ENCODE results near the gene CCDC141.

- TF ChIP-seq, protein P1, sequence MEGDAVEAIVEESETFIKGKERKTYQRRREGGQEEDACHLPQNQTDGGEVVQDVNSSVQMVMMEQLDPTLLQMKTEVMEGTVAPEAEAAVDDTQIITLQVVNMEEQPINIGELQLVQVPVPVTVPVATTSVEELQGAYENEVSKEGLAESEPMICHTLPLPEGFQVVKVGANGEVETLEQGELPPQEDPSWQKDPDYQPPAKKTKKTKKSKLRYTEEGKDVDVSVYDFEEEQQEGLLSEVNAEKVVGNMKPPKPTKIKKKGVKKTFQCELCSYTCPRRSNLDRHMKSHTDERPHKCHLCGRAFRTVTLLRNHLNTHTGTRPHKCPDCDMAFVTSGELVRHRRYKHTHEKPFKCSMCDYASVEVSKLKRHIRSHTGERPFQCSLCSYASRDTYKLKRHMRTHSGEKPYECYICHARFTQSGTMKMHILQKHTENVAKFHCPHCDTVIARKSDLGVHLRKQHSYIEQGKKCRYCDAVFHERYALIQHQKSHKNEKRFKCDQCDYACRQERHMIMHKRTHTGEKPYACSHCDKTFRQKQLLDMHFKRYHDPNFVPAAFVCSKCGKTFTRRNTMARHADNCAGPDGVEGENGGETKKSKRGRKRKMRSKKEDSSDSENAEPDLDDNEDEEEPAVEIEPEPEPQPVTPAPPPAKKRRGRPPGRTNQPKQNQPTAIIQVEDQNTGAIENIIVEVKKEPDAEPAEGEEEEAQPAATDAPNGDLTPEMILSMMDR (IDR thresholded peaks at IDR 0.05) = no peak
- TF ChIP-seq POLR2A (IDR thresholded peaks at IDR 0.05) = no peak
Observed at GRCh38 chr2:178873912-178874311, 176.0 kb downstream of the CCDC141 start.
